Measurements from ENCODE around the gene ACOT13. TPM values are rescaled to one million over a fixed set of nuclear protein-coding genes. Genes with fewer than 3 reads are reported as not detected.
"Not testable (repeated sequence)": the region's sequence is repeated elsewhere in the genome, so short reads cannot be mapped to it uniquely, and the experiment has no call there.

The ACOT13 gene
- total RNA-seq, 2 experiments from 2014 or later = 28.9 to 33.6 TPM

- H3K27ac Mint-ChIP-seq = no peak overlapping the region
- H3K36me3 Mint-ChIP-seq (ENCODE audit: low read depth) = no peaks in the 10 kb centered on the region
- no peaks in the 10 kb centered on the region for H3K9me3 Mint-ChIP-seq
- TF ChIP-seq, protein P1, sequence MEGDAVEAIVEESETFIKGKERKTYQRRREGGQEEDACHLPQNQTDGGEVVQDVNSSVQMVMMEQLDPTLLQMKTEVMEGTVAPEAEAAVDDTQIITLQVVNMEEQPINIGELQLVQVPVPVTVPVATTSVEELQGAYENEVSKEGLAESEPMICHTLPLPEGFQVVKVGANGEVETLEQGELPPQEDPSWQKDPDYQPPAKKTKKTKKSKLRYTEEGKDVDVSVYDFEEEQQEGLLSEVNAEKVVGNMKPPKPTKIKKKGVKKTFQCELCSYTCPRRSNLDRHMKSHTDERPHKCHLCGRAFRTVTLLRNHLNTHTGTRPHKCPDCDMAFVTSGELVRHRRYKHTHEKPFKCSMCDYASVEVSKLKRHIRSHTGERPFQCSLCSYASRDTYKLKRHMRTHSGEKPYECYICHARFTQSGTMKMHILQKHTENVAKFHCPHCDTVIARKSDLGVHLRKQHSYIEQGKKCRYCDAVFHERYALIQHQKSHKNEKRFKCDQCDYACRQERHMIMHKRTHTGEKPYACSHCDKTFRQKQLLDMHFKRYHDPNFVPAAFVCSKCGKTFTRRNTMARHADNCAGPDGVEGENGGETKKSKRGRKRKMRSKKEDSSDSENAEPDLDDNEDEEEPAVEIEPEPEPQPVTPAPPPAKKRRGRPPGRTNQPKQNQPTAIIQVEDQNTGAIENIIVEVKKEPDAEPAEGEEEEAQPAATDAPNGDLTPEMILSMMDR (IDR thresholded peaks at IDR 0.05) = no peak
- H3K4me3 Mint-ChIP-seq = no peak overlapping the region
- peaks cover 4% of the 10 kb centered on the region for H3K27me3 Mint-ChIP-seq
- CTCF ChIA-PET = interaction anchor here (0.8 to 1.2 kb wide), 4 partner anchors 13 to 109 kb away, joined by 3 to 5 read pairs (median 4); no protein-coding TSS in a partner anchor
- POLR2A ChIA-PET = no interaction called here
- DNase-seq (no peak), ATAC-seq (no peak)
- intact Hi-C loops (cut with micrococcal nuclease) = no loop called here
- H3K4me1 Mint-ChIP-seq (ENCODE audit: low read depth) = no peaks in the 10 kb centered on the region
Observed at GRCh38 chr6:24630856-24631505, 35.9 kb upstream of the ACOT13 start.

GRCh38 chr6:24631671-24632070 is 35.2 kb upstream of the ACOT13 start:
- no peaks in the 10 kb centered on the region for H3K9me3 Mint-ChIP-seq
- ATAC-seq = no peak
- TF ChIP-seq, protein P1 (IDR thresholded peaks at IDR 0.05) = no peak
- H3K27ac Mint-ChIP-seq = no peak overlapping the region
- intact Hi-C loops (cut with micrococcal nuclease) = no loop called here
- no peaks in the 10 kb centered on the region for H3K4me1 Mint-ChIP-seq (ENCODE audit: low read depth)
- no peaks in the 10 kb centered on the region for H3K36me3 Mint-ChIP-seq (ENCODE audit: low read depth)
- ChIA-PET CTCF (interaction anchor here (0.7 to 1.2 kb wide), 4 partner anchors 35 to 110 kb away, joined by 3 to 5 read pairs (median 3); partner anchors contain the start of genes ACOT13 and TDP2), POLR2A (no interaction called here)
- DNase-seq = no peak
- H3K4me3 Mint-ChIP-seq = no peak overlapping the region
- H3K27me3 Mint-ChIP-seq = peaks cover 4% of the 10 kb centered on the region

DNA sequence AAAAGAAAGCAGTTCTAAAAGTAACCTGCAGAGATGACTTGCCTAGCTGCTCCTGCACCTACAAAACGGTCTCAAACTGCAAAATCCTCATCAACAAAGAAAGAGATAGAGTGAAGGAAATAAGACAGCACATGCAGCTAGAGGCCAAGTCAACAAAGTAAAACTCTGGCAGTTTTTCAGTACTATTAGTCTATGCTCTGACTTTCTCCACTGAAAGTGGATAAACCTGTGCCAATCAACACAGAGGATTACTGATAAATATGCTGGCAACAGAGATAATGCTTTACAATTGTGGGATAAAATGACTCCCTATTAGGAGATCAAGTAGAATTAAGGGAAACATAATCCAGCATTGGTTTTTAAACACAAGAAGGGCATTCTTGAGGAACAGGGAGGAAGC is 34.3 kb upstream of the ACOT13 start:
- no peak for DNase-seq
- CTCF ChIA-PET = interaction anchor here (1.2 kb wide), 1 partner anchor 52 kb away, joined by 3 read pairs; no protein-coding TSS in a partner anchor
- POLR2A ChIA-PET = no interaction called here
- ATAC-seq = no peak
- no peak overlapping the region for H3K27ac Mint-ChIP-seq
- TF ChIP-seq, protein P1 (IDR thresholded peaks at IDR 0.05) = no peak
- no peak overlapping the region for H3K4me3 Mint-ChIP-seq
- intact Hi-C loops (cut with micrococcal nuclease) = no loop called here
- no peaks in the 10 kb centered on the region for H3K4me1 Mint-ChIP-seq (ENCODE audit: low read depth)
- peaks cover 4% of the 10 kb centered on the region for H3K27me3 Mint-ChIP-seq
- H3K9me3 Mint-ChIP-seq = no peaks in the 10 kb centered on the region
- H3K36me3 Mint-ChIP-seq (ENCODE audit: low read depth) = no peaks in the 10 kb centered on the region

- Mint-ChIP-seq H3K36me3 (ENCODE audit: low read depth) (no peaks in the 10 kb centered on the region), H3K4me3 (no peak overlapping the region), H3K9me3 (no peaks in the 10 kb centered on the region), H3K27me3 (peaks cover 13% of the 10 kb centered on the region), H3K4me1 (ENCODE audit: low read depth) (peaks cover 3% of the 10 kb centered on the region), H3K27ac (no peak overlapping the region)
- no peak for DNase-seq
- TF ChIP-seq, protein P1 (IDR thresholded peaks at IDR 0.05) = no peak
- POLR2A ChIA-PET = interaction anchor here (0.8 to 1.4 kb wide), 2 partner anchors 9 to 102 kb away, joined by 3 to 5 read pairs; partner anchors contain the start of gene KIAA0319
- no peak for ATAC-seq
- CTCF ChIA-PET = interaction anchor here (0.9 to 1.5 kb wide), 3 partner anchors 10 to 56 kb away, joined by 3 to 5 read pairs (median 4); partner anchors contain the start of gene KIAA0319
- intact Hi-C loops (cut with micrococcal nuclease) = no loop called here
Observed at GRCh38 chr6:24636681-24637080, 30.2 kb upstream of the ACOT13 start.

- Mint-ChIP-seq H3K27me3 (peaks cover 23% of the 10 kb centered on the region), H3K36me3 (ENCODE audit: low read depth) (no peaks in the 10 kb centered on the region), H3K27ac (no peak overlapping the region), H3K9me3 (no peaks in the 10 kb centered on the region), H3K4me3 (no peak overlapping the region), H3K4me1 (ENCODE audit: low read depth) (peaks cover 3% of the 10 kb centered on the region)
- intact Hi-C loops (cut with micrococcal nuclease) = no loop called here
- TF ChIP-seq, protein P1 (IDR thresholded peaks at IDR 0.05) = no peak
- ChIA-PET CTCF (no interaction called here), POLR2A (interaction anchor here (0.5 kb wide), 1 partner anchor 13 kb away, joined by 6 read pairs; no protein-coding TSS in a partner anchor)
- no peak for DNase-seq
- no peak for ATAC-seq
Observed at GRCh38 chr6:24640166-24640565, 26.7 kb upstream of the ACOT13 start.

GRCh38 chr6:24640631-24641030 is 26.2 kb upstream of the ACOT13 start:
- CTCF ChIA-PET; H3K27ac Mint-ChIP-seq; H3K36me3 Mint-ChIP-seq (ENCODE audit: low read depth); DNase-seq; H3K4me3 Mint-ChIP-seq; H3K4me1 Mint-ChIP-seq (ENCODE audit: low read depth); intact Hi-C loops (cut with micrococcal nuclease); ATAC-seq; H3K9me3 Mint-ChIP-seq: not testable (repeated sequence)
- peaks cover 26% of the 10 kb centered on the region for H3K27me3 Mint-ChIP-seq
- POLR2A ChIA-PET = interaction anchor here (0.5 kb wide), 1 partner anchor 13 kb away, joined by 6 read pairs; no protein-coding TSS in a partner anchor
